GM21576 (cell line): ENCODE results near the gene CCDC88C.
"Not testable (repeated sequence)": the region's sequence is repeated elsewhere in the genome, so short reads cannot be mapped to it uniquely, and the experiment has no call there.

Experiments used
- ATAC-seq: cut with Tn5 transposase; IDR thresholded peaks from one replicate; pipeline ENCODE4 v1.9.1; 2021; ENCODE audit warnings: mild to moderate bottlenecking, moderate library complexity; ENCODE audit not compliant: unreplicated experiment

The CCDC88C gene

DNA sequence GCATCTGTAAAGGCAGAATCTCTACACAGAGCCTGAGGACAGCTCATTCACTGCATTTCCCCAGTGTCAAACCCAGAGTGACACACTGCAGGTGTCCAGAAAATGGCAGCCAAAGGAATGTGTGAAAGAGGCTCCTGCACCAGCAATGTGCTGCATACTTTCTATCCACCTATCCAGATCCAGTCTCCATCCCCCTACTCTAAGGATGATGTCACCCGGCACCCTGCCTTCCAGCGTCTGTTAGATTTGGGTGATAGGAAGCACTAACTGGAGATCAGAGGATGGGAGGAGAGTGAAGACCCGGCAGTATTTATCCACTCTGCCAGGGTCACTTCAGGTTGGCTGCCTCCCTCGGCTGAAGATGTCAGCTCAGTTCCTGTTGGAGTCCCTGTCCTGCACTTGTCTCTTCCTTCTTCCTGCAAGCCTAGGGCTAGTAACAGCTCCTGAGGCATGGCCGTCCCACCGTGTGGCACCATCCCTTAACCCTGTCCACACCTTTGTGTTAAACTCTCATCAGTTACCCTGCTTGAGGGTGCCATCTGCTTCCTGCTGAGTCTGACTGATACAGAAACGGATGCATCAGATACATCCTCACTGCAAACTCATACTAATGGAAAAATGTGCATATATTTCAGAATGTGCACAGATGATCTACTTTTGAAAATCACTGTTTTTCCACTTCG is 160.2 kb downstream of the CCDC88C start:
- no peak for ATAC-seq

DNA sequence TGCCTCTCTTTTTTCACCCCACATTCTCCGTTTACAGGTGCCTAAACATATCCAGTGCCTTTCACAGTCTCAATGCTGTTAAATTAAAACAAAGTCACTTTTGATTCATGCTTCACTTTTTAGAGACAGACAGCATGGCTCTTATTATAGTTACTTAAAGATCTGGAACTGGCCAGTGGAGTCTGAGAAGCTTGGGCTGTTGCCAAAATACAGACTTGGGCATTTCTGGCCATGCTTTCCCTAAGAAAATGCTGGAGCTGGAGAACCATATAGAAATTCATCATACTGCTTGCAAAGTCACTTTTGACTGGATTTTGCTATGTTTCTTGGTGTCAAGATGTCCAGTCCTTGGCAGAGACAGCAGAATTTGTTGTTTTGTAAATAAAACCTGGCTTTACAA is 161.0 kb downstream of the CCDC88C start:
- ATAC-seq = no peak

DNA sequence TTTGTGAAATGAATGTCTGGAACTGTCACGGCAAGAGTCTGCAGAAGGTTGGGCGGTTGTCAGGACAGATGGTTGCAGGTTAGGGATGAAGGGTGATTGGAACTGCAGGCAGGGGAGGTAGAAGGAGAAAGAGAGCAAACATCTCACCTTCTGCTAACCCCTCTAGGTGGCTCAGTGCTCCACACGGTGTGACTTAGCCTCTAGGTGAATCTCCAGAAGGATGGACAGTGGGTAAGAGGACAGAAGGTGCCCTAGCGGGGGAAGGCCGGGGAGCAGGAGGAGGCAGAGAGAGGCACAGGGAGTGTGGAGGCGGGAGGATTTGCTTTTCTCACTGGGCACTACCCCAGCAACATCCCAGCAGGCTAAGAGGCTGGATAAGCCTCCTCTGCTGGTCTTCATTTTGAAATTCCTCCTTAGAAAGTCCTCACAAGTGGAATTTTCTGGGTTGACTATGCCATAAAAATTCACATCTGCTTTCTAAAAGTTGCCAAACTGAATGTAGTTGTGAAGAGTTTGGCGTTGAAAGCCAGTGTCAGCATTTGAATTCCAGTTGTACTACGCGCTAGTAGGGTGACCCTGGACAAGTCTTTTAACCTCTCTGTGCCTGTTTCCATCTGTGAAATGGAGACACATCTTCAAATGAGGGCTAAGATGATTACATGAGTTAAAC is 162.5 kb downstream of the CCDC88C start:
- ATAC-seq = no peak

DNA sequence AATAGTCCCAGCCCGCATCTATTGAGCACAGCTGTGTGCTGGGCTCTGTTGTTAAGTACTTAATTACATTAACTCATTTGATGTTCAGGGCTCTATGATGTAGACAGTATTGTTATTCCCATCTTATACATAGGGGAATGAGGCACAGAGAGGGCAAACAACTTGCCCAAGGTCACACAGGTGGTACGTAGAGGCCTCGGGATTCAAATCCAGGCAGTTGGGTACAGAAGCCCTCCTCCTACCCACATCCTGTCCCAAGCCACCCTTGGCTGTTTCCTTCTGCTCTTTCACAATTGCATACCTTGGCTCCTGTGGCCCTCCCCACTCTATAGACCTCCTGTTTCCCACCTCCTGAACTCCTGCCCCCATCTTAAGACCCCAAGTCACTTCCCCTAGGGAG is 163.2 kb downstream of the CCDC88C start:
- ATAC-seq = no peak

DNA sequence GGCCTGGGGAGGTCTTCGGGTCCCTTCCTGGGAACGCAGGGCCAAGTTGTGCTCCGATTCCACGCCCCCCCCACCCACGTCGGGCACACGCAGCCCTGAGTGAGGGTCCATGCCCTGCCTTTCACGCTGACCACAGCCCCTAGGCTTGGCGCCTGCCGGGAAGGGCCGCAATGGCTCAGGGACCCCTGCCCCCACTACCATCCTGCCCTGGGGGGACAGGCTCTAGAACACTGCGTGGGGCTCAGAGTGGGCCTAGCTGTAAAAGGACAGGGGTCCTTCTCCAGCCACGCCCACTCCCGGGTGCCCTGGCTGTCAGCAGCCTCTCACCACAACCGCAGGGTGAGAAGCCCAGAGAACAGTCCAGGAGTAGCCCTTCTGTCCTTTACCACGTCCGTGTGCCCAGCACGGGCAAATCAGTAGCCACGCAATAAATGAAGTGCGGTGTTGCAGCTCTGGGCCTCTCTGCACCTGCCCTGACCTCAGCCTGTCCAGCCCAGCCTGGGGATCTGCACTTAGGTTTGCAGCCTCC is 163.8 kb downstream of the CCDC88C start:
- no peak for ATAC-seq

DNA sequence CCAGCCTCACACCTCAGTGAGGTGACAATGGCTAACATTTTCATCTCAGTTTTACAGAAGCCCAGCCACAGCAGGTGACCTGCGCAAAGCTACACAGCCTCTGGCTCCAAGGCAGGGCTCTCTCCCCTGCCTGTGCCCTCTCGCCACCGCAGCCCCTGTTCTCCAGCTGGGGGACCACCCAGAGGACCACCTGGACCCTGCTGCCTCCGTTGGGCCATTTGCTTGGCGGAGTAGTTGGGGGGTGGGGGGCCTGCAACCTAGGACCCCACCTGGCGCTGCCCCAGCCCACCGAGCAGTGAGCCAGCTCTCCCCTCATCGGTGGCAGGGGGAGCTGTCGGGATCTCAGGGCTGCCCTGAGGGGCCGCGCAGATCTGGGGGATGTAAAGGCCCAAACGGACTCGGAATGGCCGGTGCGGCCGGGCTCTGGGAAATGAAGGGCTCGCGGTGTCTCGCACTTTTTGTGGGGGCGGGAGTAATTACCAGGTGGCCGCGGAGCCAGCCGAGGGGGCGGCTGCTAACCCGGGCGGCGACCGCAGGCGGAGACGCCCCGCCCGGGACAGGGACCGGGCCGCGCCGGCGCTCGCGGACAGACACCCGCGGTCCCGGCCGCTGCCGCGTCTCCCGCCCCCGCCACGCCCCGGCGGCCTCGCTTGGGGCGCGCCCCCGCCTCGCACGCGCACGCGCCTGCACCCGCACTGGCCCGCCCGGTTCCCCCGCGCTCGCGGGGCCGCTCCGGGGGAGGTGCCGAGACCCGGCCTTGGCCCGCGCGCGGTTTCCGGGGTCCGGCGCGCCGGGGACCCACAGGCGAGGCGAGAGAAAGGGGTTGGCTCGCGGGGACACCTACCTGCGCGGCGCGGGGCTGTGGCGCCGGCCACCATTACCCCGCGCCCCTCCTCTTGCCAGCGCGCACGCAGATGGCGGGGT is 164.5 kb downstream of the CCDC88C start:
- no peak for ATAC-seq

DNA sequence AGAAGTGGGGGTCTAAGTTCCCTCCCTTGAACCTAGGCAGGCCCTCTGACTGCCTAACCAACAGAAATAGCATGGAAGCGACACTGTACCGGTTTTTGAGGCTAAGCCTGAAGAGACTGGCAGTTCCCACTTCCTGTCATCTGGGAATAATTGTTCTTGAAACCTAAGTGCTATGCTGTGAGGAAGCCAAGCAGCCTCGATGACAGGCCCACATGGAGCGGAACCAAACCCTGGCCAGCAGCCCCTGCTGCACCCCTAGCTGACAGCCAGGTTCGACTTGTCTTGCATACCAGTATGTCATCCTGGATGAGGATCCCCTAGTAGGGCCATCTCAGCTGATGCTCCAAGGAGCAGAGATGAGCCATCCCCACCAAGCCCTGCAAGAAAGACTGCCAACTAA is 166.7 kb downstream of the CCDC88C start:
- no peak for ATAC-seq

DNA sequence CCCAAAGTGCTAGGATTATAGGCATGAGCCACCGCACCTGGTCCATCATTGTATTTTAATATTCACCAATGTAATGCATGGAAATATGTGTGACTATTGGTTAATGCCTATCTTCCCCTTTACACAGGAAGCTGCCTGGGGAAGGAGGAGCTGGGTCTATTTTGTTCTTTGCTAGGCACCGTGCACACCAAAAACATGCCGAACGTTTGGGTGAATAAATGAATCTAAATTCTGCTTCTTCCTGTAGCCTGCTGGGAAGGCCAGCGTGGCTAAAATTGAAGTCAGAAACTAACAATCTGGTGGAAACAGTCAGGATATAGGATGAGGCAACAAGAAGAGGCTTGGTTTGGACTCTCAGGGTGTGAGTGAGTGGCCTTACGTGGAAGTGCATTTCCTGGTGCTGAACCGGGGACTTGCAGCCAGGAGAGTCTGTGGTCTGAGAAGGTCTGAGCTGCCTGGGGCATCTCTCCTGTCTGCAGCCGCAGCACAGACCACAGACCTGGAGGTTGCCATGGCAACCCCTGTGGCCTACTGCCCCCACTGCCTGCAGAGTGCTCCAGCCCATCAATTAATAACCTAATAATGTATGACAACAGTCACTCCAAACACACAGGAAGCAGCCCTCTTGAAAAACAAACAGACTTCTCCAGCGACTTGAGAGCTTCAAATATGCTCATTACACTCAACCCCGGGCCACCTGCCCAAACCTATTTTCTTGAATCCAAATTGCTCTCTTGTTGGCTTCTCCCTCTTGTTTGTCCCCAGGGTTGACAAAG is 167.6 kb downstream of the CCDC88C start:
- peak; percentile 84 for ATAC-seq

DNA sequence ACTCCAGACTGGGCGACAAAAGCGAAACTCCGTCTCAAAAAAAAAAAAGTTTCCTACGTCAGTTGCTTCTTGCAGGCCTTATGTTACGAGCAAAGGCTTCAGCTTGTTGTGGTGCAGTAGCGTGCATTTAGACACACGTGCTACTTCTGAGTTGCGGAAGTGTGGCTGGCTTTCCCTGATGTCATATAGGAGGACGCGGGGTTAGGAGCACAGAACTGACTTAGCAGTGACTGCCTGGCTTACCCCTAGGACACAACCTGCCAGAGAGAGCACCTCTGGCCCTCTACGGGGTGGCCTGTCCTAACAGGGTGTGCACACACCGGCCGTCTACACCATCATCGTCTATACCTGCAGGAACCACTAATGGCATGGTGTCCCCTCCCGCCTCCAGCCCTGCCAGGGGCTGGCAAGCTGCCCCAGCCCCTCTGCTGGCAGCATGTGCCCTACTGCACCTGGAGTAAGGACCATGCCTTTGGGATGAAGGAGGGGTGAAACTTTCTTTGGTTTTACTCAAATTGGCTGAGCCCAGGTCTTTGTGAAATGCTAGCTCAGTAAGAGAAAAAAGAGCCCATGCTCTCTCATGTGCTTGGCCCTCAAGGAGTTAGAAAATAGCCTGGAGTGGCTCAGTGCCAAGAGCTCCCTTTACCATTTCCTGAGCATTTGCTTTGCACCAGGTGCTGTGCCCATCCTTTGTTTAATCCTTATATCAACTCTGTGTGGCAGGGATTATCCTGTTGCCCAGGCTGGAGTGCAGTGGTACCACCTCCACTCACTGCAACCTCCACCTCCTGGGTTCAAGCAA is 171.4 kb downstream of the CCDC88C start:
- ATAC-seq = no peak

DNA sequence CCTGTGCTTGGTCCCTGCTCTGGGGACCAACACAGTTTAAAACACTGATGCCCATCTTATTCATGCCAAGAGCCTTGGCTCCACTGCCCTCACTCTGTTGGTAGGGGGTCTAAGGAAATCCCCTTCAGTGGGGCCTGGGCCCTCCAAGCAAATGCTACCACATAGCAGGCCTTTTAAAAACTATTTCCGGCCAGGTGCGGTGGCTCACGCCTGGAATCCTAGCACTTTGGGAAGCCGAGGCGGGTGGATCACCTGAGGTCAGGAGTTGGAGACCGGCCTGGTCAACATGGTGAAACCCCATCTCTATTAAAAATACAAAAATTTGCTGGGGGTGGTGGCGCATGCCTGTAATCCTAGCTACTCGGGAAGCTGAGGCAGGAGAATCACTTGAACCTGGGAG is 172.0 kb downstream of the CCDC88C start:
- not testable (repeated sequence) for ATAC-seq

DNA sequence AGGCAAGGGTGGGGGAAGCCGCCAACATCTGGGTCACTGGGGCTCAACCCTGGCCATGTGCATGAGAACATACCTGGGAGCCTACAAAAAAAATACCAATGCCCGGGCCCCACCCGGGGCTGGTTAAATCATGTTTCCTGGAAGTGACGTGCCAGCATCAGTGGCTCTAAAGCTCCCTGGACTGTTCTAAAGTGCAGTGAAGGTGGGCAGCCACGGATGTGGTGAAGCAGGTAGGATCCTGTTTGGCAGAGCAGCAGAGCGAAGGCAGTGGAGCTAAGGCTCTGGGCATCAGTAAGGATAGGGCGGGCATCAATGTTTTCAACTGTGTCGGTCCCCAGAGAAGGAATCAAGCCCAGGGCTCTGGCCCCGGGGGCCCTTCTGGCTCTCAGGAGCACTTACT is 172.6 kb downstream of the CCDC88C start:
- ATAC-seq = no peak

DNA sequence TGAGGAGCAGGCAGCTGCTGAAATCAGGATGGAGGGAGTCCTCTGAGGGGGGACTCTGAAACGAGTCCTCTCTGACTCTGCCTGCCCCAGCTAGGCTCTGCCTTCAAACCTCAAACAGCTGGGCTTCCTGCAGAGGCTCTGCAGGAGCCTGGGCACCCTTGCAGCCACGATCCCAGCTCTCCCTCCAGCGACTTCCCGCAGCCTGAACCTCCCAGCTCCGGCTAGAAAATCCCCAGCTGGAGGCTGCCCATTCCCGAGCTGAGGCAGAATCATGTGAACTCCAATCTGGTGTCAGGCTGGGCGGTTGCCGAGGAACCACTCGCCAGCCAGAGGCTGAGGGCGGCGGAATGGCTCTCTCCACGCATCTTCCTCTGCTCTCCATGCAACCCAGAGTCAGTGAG is 173.1 kb downstream of the CCDC88C start, which contains the start of gene GPR68:
Gene GPR68, minus strand, starts transcription at position 204 of the 401 bp plus-strand sequence. CDS start 9,654 bp downstream, outside the sequence.
- ATAC-seq = no peak

DNA sequence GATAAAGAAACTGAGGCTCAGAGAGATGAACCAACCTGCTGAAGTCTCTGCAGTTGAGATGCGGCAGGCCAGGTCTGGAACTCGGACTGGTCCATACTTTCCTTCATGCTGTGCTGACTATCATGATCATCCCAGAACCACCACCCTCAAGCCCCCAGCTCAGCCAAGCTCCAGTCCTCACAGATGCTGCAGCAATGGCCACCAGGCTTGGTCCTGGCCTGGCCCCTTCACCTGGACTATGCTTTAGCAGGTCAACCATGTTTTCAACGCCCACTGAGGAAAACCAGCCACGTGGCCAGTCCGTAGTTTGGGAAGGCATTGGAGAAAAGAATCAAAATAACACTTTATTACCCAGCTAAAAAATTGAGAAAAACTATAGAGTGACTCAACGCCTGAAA is 174.5 kb downstream of the CCDC88C start:
- ATAC-seq = no peak

DNA sequence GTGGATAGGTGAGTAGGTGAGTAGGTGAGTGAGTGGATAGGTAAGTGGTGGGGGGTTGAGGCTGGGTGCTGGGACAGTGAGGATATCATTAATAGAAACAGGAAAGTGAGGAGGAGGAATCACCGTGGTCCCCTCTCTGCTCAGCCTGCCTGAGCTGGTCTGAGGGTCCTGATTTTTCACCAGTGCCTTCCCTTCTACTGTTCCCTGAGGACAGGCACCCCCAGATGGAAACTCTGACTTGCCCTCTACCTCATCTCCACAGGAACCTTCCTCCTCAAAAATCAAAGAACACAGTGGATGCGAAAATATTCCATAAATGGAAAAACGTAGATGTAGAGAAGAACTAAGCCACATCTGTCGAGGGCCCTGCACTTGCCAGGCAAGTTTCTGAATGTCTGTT is 175.0 kb downstream of the CCDC88C start:
- ATAC-seq = no peak

DNA sequence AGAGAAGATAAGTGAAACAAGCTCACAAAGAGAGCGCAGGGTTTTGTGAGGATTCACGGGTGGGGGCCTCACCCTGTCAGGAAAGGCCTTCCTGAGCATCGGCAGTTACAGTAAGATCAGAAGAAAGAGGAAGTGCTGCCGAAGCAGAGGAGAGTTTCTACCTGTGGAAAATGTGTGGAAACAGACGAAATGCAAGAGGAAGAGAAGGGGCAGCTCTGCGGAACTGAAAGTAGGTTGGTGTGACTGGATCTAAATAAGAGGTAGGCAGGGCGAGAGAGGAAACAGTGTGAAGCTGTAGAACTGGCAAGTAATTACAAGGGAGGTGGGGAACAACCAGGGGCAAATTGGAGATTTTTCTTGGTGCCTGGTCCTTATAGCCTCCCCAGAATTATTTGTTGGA is 175.8 kb downstream of the CCDC88C start:
- ATAC-seq = peak; percentile 64

DNA sequence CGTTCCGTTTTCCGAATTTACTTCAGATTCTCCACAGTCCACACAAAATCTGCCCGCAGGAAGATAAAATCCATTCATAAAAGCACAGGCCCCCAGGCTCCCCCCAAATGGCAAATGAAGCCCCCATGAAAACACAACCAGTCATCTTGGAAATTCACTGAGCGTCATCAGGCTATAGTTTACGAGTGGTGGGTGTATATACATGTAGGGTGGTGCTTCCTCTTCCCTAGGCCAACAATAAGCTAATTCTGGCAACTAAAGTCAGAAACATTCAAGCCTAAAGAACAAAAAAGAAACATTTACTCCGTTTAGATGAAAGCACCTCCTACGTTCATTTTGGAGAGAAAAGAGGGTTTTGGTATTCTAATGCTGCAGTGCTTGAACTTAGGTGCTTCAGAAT is 179.0 kb downstream of the CCDC88C start:
- ATAC-seq = no peak

DNA sequence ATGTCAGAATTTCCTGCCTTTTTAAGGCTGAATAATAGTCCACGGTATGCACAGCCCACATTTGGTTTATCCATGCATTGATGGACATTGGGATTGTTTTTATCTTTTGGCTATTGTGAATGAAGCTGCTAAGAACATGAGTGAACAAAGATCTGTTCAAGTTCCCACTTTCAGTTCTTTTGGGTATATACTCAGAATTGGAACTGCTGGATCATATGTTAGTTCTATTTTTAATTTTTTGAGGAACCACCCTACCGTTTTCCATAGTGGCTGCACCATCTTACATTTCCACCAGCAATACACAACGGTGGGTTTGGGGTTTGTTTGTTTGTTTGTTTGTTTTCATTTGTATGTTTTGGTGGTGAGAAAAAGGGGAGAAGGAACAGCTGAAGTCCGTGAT is 179.5 kb downstream of the CCDC88C start:
- ATAC-seq = no peak

DNA sequence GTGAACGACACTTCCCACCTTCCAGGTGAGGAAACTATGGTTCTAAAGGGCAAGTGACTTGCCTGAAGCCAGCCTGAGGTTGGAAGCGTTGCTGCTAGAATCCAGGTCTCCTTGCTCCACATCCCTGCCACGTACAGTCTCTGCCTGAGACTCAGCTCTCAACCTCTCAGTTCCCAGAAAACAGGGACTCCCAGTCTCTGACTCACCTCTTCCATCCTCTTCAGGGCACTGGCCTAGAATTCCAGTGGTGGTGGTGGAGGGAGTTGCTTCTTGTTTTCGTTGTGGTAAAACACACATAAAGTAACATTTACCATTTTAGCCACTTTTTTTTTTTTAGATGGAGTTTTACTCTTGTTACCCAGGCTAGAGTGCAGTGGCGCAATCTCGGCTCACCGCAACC is 180.4 kb downstream of the CCDC88C start:
- no peak for ATAC-seq

DNA sequence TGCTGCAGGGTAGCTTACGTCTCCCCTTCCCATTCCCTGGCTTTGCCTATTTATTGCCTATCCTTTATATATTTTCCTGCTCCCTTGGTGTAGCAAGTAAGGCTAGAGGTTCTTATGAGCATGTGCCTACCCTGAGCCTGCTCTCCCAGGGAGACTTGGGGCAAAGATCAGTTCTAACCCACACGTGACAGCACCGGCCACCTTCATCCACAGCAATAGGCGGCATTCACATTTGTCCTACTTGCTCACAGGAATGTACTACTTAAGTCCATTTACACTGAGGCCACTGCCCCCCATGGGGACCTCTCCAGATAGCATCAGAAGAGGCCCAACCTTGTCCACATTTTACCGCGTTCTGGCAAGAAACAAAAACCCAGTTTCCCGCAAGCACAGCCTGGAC is 181.8 kb downstream of the CCDC88C start:
- no peak for ATAC-seq

DNA sequence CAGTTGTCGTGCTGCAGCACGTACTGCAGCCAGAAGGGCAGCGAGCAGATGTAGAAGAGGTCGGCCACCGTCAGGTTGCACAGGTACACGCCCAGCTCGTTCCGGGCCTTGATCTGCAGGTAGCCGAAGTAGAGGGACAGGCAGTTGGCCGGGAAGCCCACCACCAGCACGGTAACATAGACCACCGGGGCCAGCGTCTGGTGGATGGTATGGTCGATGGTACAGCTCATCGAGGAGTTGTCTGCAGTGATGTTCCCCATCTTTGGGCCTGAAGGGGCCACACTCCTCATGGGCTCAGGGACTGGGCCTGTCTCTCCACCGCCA is 182.9 kb downstream of the CCDC88C start:
- ATAC-seq = no peak
